ENCODE measurements around the gene RUNX1.

Gene RUNX1

DNA sequence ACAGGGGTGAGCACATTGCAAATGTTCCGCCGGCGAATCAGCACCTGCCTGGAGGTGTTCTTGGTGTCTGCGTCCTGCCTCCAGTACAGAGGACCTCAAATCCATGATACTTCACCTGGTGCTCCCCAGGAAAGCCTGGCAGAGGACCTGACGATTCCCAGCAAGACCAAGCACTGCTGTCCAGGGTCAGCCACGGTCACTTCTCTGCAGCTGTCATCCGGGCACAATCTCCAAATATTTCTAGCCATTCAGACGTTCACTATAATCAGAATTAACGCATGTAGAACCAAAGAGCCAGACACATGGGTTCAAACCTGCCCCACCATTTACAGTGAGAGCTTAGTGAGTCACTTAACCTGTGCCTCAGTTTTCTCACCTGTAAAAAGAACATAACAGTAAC is 305.8 kb downstream of the RUNX1 start:
- TF ChIP-seq, protein P1, sequence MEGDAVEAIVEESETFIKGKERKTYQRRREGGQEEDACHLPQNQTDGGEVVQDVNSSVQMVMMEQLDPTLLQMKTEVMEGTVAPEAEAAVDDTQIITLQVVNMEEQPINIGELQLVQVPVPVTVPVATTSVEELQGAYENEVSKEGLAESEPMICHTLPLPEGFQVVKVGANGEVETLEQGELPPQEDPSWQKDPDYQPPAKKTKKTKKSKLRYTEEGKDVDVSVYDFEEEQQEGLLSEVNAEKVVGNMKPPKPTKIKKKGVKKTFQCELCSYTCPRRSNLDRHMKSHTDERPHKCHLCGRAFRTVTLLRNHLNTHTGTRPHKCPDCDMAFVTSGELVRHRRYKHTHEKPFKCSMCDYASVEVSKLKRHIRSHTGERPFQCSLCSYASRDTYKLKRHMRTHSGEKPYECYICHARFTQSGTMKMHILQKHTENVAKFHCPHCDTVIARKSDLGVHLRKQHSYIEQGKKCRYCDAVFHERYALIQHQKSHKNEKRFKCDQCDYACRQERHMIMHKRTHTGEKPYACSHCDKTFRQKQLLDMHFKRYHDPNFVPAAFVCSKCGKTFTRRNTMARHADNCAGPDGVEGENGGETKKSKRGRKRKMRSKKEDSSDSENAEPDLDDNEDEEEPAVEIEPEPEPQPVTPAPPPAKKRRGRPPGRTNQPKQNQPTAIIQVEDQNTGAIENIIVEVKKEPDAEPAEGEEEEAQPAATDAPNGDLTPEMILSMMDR (IDR thresholded peaks at IDR 0.05): no peak
- TF ChIP-seq ZFX (IDR thresholded peaks at IDR 0.05; ENCODE audit: borderline replicate concordance): no peak
- no peak overlapping the region for H3K27ac ChIP-seq

DNA sequence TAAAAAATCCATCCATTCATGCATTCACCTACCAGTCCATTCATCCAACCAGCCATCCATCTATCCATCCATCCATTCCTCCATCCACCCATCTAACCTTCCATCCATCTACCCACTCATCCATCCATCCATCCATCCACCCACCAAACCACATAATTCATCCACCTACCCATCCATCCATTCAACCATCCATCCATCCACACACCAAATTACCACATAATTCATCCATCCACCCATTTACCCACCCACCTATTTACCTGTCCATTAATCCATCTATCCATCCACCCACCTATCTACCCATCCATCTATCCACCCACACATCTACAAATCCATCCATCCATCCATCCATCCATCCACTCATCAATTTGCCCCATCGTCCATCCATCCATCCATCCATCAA is 308.9 kb downstream of the RUNX1 start:
- TF ChIP-seq, protein P1 (IDR thresholded peaks at IDR 0.05): no peak
- TF ChIP-seq ZFX (IDR thresholded peaks at IDR 0.05; ENCODE audit: borderline replicate concordance): no peak
- no peak overlapping the region for H3K27ac ChIP-seq

Measured in 22Rv1 (cell line).